Vagina (tissue), 2 donors: ENCODE measurements around the gene PIGN.

Source experiments
- CTCF ChIP-seq, 3 experiments: fragments of 450-650 bp in 2 of 3; fragments of 200-600 bp in 1 of 3; sonication (generic) in 1 of 3; IDR thresholded peaks; one replicate each; pipeline ENCODE4 v1.5.1; 2017 to 2019; ENCODE audit warnings: antibody characterized with exemption in 3 of 3, mild to moderate bottlenecking in 2 of 3, moderate library complexity in 2 of 3
- POLR2A ChIP-seq, 2 donors: fragments of 450-650 bp; IDR thresholded peaks; one replicate each; pipeline ENCODE4 v1.6.1; 2017; ENCODE audit warnings: antibody characterized with exemption in 2 of 2, mild to moderate bottlenecking in 2 of 2, moderate library complexity in 2 of 2
- POLR2AphosphoS5 ChIP-seq, 2 donors: sonication (generic); formaldehyde crosslinking; IDR thresholded peaks; one replicate each; pipeline ENCODE4 v1.9.0; 2017; ENCODE audit warnings: antibody characterized with exemption in 2 of 2, mild to moderate bottlenecking in 2 of 2, low read depth in 1 of 2; ENCODE audit not compliant: insufficient read depth in 1 of 2

- TF ChIP-seq CTCF (IDR thresholded peaks at IDR 0.05) (no peak), POLR2AphosphoS5 (IDR thresholded peaks at IDR 0.05; ENCODE audit: insufficient read depth in 1 of 2, low read depth in 1 of 2) (no peak), POLR2A (IDR thresholded peaks at IDR 0.05) (no peak)
These were observed 37.4 kb upstream of the PIGN start for GRCh38 chr18:62224229-62224628.
